Pancreas (tissue), 10 donors: ENCODE results near the gene C12orf56. TPM values are rescaled to one million over a fixed set of nuclear protein-coding genes. Genes with fewer than 3 reads are reported as not detected.

Experiments used
- ATAC-seq, 4 donors: fragments of 200-7000 bp; cut with Tn5 transposase; one replicate each; pipeline versions ENCODE4 v1.8.0 to v1.9.1; 2020; ENCODE audit warnings: mild to moderate bottlenecking in 4 of 4, moderate library complexity in 4 of 4
- DNase-seq, 6 donors: peaks; one replicate each; pipeline ENCODE4 v3.0.0-alpha.2; 2020
- FAIRE-seq: peaks from 2 replicates; lab custom pipeline; 2012; peaks lifted over from hg19 to GRCh38; lab: Jason Lieb, UNC
- H3K27ac ChIP-seq, 4 donors: fragments of 200-600 bp; sonication (generic); 1 replicate in 3 of 4; 2 replicates in 1 of 4; pipeline versions ENCODE4 v1.5.0 to v1.8.0; 2020
- H3K27me3 ChIP-seq, 4 donors: fragments of 200-600 bp; one replicate each; pipeline ENCODE4 v1.8.0; 2021
- H3K36me3 ChIP-seq, 3 donors: fragments of 200-600 bp; sonication (generic) in 1 of 3; one replicate each; pipeline versions ENCODE4 v1.5.0 to v1.8.0; 2020 to 2021
- H3K4me1 ChIP-seq, 3 donors: fragments of 200-600 bp; one replicate each; pipeline ENCODE4 v1.8.0; 2021
- H3K4me3 ChIP-seq, 4 donors: fragments of 200-600 bp; sonication (generic) in 2 of 4; one replicate each; pipeline versions ENCODE4 v1.5.0 to v1.8.0; 2020 to 2021
- H3K9me3 ChIP-seq, 4 donors: fragments of 200-600 bp; one replicate each; pipeline ENCODE4 v1.8.0; 2021
- WGBS, 2 donors: extraction: QIAGEN DNeasy Blood & Tissue Kit; methylation state at CpG; one replicate each; pipeline ENCODE4 v1.1.7; 2013; 5-methylcytosine and 5-hydroxymethylcytosine counted together
- intact Hi-C, 3 donors: fragments of 100-400 bp; cut with DNase I; formaldehyde crosslinking; loops; one replicate each; pipeline versions ENCODE4 v1.11.1 to v1.14.2; 2022
- polyA plus RNA-seq, 2 donors: library from polyadenylated mRNA; stranded (reverse); fragments of 200-250 nt; gene quantifications; one replicate each; pipeline ENCODE4 v1.2.3, GENCODE V29; 2013
- total RNA-seq, 6 donors: library from RNA; stranded (reverse); fragmentation: NEBNext Ultra II Directional in 4 of 6; extraction: Animal tissue kit (Norgen Biotek cat#: 25700) in 4 of 6; gene quantifications; one replicate each; pipeline versions ENCODE4 v1.2.1 to v1.2.4, GENCODE V29; 2021 to 2023
- TF ChIP-seq, protein P1 (sequence below), 4 donors: fragments of 200-600 bp; sonication (generic) in 3 of 4; IDR thresholded peaks; one replicate each; pipeline versions ENCODE4 v1.5.0 to v1.8.0; 2021; ENCODE audit warnings: antibody characterized with exemption in 4 of 4
- donor health status: healthy with polysubstance abuse.
- donor health status: DM: no; HTN: no; CAD: no; lungs with moderate emphysema.
- donor health status: DM: no; HTN: no; CAD: no.
- donor health status: control.
- donor health status: control.
- donor health status: Bipolar disorder and iron deficiency.
- donor health status: DM: yes; HTN: yes; CAD: no.
- donor health status: DM: no; HTN: no; CAD: no.
- donor health status: DM: no; HTN: no; CAD: no.
- donor health status: DM: yes; HTN: yes; CAD: no.

The C12orf56 gene
- total and polyA plus RNA-seq, 8 donors: 0.19 TPM; not detected in 7

DNA sequence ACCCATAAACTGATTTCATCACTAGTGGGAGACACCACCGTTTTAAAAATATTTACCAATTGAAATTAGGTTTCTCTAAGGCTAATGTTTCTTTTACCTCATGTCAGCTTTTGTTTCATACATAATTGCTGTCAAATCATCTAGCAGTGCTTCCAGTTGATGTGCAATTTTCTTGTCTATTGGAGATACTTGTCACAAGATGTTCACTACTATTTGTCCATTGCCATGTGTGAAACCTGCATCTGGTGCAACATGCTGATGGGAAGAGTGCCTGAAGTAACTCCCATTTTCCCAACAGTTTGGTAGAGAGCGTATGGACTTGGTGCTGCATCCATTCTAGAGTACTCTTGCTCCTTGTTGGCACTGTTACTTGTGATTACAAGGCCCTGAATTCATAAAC lies 23.3 kb upstream of the C12orf56 start:
- WGBS, 2 donors: 73 to 75% methylated on average over 2 of the region's 2 CpGs
- TF ChIP-seq, protein P1, sequence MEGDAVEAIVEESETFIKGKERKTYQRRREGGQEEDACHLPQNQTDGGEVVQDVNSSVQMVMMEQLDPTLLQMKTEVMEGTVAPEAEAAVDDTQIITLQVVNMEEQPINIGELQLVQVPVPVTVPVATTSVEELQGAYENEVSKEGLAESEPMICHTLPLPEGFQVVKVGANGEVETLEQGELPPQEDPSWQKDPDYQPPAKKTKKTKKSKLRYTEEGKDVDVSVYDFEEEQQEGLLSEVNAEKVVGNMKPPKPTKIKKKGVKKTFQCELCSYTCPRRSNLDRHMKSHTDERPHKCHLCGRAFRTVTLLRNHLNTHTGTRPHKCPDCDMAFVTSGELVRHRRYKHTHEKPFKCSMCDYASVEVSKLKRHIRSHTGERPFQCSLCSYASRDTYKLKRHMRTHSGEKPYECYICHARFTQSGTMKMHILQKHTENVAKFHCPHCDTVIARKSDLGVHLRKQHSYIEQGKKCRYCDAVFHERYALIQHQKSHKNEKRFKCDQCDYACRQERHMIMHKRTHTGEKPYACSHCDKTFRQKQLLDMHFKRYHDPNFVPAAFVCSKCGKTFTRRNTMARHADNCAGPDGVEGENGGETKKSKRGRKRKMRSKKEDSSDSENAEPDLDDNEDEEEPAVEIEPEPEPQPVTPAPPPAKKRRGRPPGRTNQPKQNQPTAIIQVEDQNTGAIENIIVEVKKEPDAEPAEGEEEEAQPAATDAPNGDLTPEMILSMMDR (IDR thresholded peaks at IDR 0.05): no peak
- Histone ChIP-seq H3K4me3 (no peak overlapping the region), H3K9me3 (no peaks in the 10 kb centered on the region), H3K4me1 (peaks cover 0 to 3% (median 0%) of the 10 kb centered on the region in 3 donors), H3K36me3 (peaks cover 0 to 58% (median 19%) of the 10 kb centered on the region in 3 donors), H3K27me3 (no peaks in the 10 kb centered on the region), H3K27ac (no peak overlapping the region)
- no peak for ATAC-seq
- no peak for FAIRE-seq
- intact Hi-C loops: no loop called here
- no peak for DNase-seq

DNA sequence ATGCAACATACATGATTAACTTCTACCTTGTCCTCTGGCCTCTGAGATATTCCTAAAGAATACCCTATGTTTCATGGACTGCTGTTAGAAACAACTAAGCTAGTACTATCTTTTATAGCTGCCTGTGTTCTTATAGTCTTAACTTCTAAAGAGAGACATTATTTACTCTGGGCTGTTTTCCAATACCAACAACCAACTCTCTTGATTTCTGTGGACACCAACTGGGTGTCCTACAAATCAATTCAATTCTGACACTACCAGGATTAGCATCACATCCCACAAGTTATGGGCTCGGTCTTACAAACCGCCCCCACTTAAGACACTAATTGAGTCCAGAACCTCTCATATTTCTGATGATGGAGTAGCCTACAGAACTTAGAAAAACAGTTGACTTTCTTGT lies 21.9 kb upstream of the C12orf56 start:
- FAIRE-seq (no peak), DNase-seq (no peak), ATAC-seq (no peak)
- intact Hi-C loops: no loop called here
- Histone ChIP-seq H3K9me3 (no peaks in the 10 kb centered on the region), H3K27ac (no peak overlapping the region), H3K36me3 (peaks cover 0 to 43% (median 17%) of the 10 kb centered on the region in 3 donors), H3K4me3 (no peak overlapping the region), H3K4me1 (peaks cover 0 to 3% (median 1%) of the 10 kb centered on the region in 3 donors), H3K27me3 (no peaks in the 10 kb centered on the region)
- TF ChIP-seq, protein P1 (IDR thresholded peaks at IDR 0.05): no peak
- WGBS, 2 donors: 91 to 97% methylated on average over 2 of the region's 2 CpGs

DNA sequence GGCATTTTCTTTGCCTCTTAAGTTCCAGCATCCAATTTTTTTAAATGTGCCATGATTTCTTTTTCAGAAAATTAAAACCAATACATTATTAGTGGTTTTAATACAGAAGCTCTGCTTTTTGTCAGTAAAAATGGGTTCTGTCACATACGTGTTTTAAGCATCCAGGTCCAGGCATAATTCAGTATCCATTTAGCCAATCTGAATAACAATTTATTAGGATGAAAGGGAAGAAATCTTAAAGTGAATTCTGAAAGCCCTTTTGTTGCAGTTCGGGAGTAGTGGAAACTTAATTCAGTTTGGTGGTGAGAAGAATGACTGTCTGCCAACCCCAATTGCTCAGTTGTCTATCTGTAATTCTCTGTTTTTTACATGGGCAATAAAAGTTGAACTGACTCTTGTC lies 20.9 kb upstream of the C12orf56 start:
- DNase-seq (no peak), ATAC-seq (no peak), FAIRE-seq (no peak)
- Histone ChIP-seq H3K27me3 (no peaks in the 10 kb centered on the region), H3K36me3 (peaks cover 0 to 33% (median 8%) of the 10 kb centered on the region in 3 donors), H3K27ac (no peak overlapping the region), H3K9me3 (no peaks in the 10 kb centered on the region), H3K4me1 (peaks cover 0 to 5% (median 3%) of the 10 kb centered on the region in 3 donors), H3K4me3 (no peak overlapping the region)
- TF ChIP-seq, protein P1 (IDR thresholded peaks at IDR 0.05): no peak
- WGBS, 2 donors: 98% methylated on average over 2 of the region's 2 CpGs
- intact Hi-C loops: no loop called here

DNA sequence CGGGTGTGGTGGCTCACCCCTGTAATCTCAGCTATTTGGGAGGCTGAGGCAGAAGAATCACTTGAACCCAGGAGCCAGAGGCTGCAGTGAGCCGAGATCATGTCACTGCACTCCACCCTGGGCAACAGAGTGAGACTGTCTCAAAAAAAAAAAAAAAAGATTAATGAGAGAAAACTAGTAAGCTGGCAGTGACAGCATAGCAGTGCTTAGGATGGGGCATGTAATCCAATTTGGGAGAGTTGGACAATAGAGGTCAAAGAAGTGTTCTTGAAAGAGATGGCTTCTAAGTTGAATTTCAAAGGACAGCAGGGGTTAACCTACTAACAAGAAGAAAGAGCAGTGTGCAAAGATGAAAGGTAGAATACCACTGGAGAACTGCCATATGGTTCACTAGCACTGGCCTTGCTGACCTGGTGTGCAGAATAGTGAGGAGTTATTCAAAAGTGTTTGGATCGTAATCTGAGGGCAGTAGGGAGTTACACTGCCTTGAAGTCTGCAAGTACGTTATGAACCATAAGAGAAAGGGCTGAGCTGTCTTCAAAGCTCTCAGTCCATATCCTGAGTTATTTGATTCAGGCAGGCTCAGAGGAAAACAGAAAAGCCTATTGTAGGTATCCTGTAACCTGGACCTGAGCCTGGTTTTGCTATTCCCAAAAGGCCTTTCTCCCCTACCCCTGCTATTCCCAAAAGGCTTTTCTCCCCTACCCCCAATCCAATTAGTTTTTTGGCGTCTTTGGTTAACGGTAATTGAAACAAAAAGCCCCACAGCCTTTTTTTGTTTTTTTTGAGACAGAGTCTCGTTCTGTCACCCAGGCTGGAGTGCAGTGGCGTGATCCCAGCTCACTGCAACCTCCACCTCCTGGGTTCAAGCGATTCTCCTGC lies 17.0 kb upstream of the C12orf56 start:
- 74% methylated on average over 9 of the region's 9 CpGs for WGBS, 2 donors
- no peak for FAIRE-seq
- Histone ChIP-seq H3K4me1 (peaks cover 0 to 12% (median 10%) of the 10 kb centered on the region in 3 donors), H3K9me3 (no peaks in the 10 kb centered on the region), H3K27me3 (no peaks in the 10 kb centered on the region), H3K27ac (no peak overlapping the region), H3K4me3 (no peak overlapping the region), H3K36me3 (peaks cover 0 to 22% (median 0%) of the 10 kb centered on the region in 3 donors)
- TF ChIP-seq, protein P1 (IDR thresholded peaks at IDR 0.05): no peak
- no peak for DNase-seq
- intact Hi-C loops: no loop called here
- no peak for ATAC-seq
